ENCODE data around the gene ZNF268. TPM values are rescaled to one million over a fixed set of nuclear protein-coding genes. Genes with fewer than 3 reads are reported as not detected.
A peak's percentile ranks its signal among the peaks of the same experiment; 100 is the strongest.

ZNF268 gene
- polyA plus RNA-seq (ENCODE audit: insufficient read length in 4 of 4), result 10 to 100 TPM; 28.9 to 41.5 (median 37.3) TPM

DNA sequence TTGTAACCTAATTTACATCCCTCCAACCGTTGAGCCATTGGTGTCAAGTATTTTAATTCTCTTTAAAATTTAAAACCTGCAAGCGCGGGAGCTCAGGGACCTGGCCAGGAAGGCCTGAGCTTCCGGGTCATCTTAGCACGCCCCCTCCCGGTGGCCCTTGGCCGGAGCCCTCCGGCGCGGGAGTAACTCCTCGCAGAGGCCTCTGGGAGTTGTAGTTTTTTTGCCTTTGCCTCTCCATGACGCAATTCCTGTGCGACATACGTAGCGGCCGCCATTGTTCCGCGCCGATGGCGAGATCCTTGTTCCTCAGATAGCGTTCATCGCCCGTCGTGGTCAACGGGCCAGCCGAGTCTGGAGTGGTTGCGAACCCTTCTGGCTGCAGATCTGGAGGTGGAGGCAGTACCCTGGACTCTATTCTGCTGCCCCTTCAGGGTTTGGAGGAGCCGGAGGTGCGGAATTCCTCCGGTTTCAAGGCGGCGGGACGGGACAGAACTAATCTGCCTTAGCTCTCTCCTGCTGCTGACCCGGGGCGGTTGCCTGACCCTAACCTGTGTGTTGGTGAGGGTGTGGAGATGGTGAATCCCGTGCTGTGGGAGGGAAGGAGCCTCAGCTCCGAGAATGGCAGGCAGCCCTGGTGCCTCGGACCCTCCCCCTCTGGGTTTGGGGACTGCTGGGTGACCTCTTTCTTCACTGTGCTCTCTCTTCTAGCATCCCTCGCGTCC, at the start of gene ZNF268:
TSS of gene ZNF268 (plus strand) at position 258 of the 722 bp plus-strand sequence. CDS start 503 bp downstream, outside the sequence.
- DNase-seq (ENCODE audit: low read depth in 4 of 4, low spot score in 3 of 4), result peak; percentile 83 to 90 (median 86)

DNA sequence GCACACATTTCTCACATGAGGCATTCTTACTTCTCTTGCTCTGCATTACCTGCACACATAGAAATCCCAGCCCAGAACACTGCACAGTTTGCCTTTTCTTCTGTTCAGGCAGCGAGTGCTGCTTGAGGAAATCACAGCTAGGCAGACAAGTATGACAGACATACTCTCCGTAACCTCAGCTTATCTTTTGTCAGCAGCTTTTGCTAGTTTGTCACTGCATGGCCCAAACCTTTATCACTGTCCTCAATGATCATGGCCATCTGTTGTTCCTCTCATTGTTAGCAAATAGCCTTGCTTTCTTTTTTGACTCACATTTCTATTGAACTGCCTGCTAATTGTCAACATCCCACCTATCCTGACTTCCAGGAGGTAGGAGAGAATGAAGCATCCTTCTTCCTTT, 45.5 kb upstream of the ZNF268 start:
- DNase-seq (ENCODE audit: low read depth in 4 of 4, low spot score in 3 of 4), result no peak

DNA sequence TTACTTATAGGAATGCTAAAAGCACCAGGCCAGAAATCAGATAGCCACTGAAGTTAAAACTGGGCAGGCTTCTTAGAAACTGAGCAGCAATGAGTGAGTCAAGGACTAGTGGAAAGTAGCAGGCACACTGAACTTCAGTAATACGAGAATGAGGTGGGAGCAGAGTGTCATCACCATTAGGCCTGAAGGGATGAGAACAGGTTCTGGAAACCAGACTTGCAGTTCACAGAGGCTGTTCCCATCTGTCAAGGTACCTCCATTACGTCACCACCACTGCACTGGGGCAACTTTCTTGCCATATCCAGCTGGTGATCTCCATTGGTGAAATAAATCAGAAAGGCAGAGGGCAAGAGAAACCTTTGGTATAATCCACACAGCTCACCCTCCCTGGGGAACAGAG, 35.3 kb upstream of the ZNF268 start:
- DNase-seq (ENCODE audit: low read depth in 4 of 4, low spot score in 3 of 4), result no peak

DNA sequence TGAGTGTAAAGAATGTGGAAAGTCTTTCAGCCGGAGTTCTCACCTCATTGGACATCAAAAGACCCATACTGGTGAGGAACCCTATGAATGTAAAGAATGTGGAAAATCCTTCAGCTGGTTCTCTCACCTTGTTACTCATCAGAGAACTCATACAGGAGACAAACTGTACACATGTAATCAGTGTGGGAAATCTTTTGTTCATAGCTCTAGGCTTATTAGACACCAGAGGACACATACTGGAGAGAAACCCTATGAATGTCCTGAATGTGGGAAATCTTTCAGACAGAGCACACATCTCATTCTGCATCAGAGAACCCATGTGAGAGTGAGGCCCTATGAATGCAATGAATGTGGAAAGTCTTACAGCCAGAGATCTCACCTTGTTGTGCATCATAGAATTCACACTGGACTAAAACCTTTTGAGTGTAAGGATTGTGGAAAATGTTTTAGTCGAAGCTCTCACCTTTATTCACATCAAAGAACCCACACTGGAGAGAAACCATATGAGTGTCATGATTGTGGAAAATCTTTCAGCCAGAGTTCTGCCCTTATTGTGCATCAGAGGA, 25.1 kb upstream of the ZNF268 start:
- DNase-seq (ENCODE audit: low read depth in 4 of 4, low spot score in 3 of 4), result no peak

DNA sequence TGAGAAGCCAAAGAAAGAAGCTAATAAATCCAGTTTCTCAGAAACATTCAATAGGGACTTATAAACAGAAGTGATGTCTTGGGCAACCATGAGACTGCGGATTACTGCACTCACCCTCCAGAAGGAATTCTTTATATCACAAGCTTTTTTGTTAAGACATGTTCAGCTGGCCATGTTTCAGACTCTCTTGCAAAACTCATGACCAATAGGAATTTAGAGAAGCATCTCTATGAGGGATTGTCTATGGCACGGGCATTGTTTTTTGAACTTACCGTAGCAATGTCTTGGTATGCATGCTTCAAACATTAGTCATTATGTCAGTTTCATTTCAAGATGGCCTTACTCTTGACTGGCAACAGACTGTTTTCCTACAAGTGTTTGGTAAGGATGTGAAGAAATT, 15.5 kb upstream of the ZNF268 start:
- DNase-seq (ENCODE audit: low read depth in 4 of 4, low spot score in 3 of 4), result no peak

DNA sequence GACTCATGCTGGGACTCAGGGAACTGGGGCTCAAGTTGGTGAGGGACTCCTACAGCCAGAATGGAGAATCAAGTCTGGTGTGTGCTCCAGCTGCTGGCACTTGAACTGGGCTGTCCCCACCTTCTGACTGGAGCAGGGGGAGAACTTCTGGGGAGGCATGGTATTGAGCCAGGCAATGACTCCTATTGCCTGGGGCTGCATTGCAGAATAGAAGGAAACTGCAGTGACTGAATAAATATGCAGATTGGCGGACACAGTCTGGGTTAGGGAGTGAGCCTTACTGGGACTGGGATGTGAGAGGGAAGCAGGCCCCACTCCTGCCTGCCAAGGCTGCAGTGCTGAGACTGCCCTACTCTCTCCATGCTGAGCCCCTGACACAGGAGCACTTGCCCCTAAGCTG, 8.8 kb upstream of the ZNF268 start:
- no peak for DNase-seq (ENCODE audit: low read depth in 4 of 4, low spot score in 3 of 4)

DNA sequence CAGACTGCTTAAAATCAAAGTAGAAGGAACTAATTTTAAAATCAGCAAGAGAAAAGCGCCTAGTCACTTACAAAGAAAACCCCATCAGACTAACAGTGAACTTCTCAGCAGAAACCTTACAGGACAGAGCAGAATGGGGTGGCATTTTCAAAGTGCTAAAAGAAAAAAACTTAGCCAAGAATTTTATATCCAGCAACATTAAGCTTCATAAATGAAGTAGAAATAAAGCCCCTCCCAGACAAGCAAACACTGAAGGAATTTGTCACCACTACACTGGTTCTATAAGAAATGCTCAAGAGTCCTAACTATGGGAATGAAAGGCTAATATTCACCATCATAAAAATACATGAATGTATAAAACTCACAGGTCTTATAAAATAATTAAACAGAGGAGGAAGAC, 6.4 kb upstream of the ZNF268 start:
- no peak for DNase-seq (ENCODE audit: low read depth in 4 of 4, low spot score in 3 of 4)

DNA sequence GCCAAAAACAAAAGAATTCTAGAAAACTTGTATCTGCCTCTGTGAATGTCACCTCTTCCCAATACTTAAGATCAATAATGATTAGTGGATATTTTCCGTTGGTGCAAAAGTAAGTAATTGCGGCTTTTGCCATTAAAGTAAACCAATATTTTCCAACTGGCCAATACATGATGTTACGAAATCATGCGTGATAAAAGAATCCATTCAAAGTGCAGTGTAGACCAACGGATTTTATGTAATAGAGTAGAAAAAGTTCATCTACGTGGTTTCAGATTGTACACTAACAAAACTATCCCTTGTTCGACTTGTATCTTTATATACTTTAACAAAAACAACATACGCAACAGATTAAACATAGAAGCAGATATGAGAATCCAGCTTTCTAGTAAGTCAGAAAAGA, 626 bp upstream of the ZNF268 start:
- DNase-seq (ENCODE audit: low read depth in 4 of 4, low spot score in 3 of 4), result no peak

DNA sequence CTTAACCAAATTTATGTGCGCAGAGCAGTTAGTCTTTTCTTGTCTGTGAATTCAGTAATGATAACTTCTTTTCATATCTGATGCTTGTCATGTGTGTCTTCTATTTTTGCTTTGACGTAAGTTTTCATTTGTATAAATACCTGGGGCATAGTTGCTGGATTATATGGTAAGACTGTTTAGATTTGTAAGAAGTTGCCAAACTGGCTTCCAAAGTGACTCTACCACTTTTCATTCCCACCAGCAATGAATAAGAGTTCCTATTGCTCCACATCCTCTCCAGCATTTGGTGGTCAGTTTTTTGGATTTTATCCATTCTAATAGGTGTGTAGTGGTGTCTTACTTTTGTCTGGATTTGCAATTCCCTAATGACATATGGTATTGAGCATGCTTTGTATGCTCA, 8.9 kb downstream of the ZNF268 start:
- DNase-seq (ENCODE audit: low read depth in 4 of 4, low spot score in 3 of 4), result no peak

DNA sequence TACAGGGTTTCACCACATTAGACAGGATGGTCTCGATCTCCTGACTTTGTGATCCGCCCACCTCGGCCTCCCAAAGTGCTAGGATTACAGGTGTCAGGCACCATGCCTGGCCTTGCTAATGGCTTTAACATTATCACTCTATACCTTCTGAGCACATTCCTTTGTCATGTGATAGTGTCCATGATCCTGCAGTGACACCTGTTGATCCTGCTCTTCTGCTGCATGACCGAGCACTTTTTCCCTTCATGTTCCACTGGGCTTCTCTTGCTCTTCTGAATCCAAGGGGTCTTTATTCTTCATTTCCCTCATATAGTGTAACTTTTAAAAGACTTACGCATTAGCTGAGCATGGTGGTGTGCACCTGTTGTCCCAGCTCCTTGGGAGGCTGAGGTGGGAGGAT, 11.6 kb downstream of the ZNF268 start:
- no peak for DNase-seq (ENCODE audit: low read depth in 4 of 4, low spot score in 3 of 4)

DNA sequence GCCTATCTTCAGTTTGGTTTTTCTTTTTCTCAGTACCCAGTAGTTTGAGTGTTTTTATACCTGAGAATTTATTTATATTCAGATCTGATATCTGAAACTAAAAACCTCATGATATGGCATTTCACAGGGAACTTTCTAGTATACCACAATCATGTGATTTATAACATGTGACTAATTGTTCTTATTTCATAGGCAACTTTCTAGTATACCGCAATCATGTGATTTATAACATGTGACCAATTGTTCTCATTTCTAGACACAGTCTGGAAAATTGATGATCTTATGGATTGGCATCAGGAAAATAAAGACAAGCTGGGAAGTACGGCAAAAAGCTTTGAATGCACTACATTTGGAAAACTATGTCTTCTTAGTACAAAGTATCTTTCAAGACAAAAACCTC, 20.6 kb downstream of the ZNF268 start:
- DNase-seq (ENCODE audit: low read depth in 4 of 4, low spot score in 3 of 4), result no peak

DNA sequence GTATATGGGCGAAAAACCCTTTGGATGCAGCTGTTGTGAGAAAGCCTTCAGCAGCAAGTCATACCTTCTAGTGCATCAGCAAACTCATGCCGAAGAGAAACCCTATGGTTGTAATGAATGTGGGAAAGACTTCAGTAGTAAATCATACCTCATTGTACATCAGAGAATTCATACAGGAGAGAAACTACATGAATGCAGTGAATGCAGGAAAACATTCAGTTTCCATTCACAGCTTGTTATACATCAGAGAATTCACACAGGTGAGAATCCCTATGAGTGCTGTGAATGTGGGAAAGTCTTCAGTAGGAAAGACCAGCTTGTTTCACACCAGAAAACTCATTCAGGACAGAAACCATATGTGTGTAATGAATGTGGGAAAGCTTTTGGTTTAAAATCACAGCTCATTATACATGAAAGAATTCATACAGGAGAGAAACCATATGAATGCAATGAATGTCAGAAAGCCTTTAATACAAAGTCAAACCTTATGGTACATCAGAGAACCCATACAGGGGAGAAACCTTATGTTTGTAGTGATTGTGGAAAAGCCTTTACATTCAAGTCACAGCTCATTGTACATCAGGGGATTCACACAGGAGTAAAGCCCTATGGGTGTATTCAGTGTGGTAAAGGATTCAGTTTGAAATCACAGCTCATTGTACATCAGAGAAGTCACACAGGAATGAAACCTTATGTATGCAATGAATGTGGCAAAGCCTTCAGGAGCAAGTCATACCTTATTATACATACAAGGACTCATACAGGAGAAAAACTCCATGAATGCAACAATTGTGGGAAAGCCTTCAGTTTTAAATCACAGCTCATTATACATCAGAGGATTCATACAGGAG, 21.4 kb downstream of the ZNF268 start:
- no peak for DNase-seq (ENCODE audit: low read depth in 4 of 4, low spot score in 3 of 4)

DNA sequence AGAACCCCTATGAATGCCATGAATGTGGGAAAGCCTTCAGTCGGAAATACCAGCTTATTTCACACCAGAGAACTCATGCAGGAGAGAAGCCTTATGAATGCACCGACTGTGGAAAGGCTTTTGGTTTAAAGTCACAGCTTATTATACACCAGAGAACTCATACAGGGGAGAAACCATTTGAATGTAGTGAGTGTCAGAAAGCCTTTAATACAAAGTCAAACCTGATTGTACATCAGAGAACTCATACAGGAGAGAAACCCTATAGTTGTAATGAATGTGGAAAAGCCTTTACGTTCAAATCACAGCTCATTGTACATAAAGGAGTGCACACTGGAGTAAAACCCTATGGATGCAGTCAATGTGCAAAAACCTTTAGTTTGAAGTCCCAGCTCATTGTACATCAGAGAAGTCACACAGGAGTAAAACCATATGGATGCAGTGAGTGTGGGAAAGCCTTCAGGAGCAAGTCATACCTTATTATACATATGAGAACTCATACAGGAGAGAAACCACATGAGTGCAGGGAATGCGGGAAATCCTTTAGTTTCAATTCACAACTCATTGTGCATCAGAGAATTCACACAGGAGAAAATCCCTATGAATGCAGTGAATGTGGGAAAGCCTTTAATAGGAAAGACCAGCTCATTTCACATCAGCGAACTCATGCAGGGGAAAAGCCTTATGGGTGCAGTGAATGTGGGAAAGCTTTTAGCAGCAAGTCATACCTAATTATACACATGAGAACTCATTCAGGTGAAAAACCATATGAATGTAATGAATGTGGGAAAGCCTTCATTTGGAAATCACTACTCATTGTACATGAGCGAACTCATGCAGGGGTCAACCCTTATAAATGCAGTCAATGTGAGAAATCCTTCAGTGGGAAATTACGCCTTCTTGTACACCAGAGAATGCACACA, 22.3 kb downstream of the ZNF268 start:
- DNase-seq (ENCODE audit: low read depth in 4 of 4, low spot score in 3 of 4), result no peak

DNA sequence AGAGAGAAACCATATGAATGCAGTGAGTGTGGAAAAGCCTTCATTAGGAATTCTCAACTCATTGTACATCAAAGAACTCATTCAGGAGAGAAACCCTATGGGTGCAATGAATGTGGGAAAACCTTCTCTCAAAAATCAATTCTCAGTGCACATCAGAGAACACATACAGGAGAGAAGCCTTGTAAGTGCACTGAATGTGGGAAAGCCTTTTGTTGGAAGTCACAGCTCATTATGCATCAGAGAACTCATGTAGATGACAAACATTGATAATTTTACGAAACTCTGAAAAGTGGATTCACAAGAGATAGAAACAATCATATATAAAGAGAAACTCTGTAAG, 22.9 kb downstream of the ZNF268 start:
- DNase-seq (ENCODE audit: low read depth in 4 of 4, low spot score in 3 of 4), result no peak

DNA sequence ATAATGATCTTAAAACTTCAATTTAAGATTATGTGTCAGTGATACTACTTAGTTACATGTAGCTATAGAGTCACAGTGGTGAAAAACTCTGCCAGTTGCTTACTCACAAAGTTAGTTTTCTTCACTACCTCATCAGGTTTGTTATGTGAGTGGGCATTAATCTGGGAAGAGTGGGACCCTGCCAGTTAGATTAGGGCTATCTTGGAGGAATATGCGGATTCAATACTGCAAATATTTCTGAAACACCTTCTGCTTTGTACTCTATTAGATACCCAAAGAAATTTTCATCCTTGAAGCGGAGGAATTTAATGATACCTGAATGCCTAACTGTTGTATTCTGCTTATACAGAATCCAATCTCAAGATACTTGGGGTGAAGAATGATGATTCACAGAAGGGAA, 25.1 kb downstream of the ZNF268 start:
- DNase-seq (ENCODE audit: low read depth in 4 of 4, low spot score in 3 of 4), result no peak

DNA sequence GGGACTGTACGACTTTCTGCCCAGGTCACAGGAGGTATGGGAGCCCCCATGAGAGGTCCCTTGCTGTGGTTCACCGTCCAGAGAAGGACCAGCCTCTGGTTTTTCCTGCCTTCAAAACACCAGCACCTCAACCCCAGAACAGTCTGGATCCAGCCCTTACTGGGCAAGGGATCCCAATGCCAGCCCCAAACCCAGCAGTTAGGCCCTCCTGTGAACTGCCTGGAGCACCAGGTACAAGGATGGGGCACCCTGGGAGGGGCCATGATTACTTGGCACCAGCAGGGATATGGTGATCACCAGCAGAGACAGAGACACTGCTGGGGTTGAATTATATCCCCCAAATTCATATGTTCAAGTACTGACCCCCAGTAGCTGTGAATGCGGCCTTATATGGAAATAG, 34.4 kb downstream of the ZNF268 start:
- no peak for DNase-seq (ENCODE audit: low read depth in 4 of 4, low spot score in 3 of 4)

DNA sequence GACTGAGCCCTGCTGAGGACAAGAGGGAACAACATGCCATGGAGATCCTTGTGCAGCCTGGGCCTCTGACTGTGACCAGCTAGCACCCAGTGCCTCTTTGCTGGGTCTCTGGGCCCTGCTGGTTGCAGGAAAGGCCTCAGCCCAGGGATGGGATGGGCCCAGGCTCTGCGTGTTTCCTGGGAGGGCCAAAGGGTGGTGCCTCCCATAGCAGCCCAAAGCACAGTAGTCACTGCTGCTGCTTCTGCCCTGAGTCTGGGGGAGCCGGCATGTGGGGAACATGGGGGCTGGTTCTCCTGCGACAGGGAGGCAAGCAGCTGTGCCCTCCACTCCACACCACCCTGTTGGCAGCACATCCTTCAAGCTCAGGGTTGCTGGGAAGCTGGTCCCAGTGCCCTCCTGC, 35.9 kb downstream of the ZNF268 start:
- DNase-seq (ENCODE audit: low read depth in 4 of 4, low spot score in 3 of 4), result no peak

DNA sequence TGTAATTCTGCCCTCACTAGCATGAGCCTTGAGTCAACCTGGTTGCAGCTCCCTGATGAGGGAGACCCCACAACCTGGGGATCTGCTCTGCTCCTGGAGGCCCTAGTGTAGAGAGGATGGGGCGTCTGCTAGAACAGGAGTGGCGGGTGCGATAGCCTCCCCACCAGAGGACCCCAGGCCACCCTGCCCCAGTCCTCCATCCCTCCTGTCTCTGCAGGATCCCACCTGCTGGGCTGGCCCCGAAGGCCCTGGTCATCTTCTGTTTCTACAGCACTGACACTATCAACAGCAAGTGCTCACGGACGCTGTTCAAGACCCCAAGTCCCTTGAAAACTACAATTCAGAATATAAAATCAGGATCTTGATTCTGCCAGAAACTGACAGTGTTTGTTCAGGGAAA, 39.2 kb downstream of the ZNF268 start:
- DNase-seq (ENCODE audit: low read depth in 4 of 4, low spot score in 3 of 4), result no peak

DNA sequence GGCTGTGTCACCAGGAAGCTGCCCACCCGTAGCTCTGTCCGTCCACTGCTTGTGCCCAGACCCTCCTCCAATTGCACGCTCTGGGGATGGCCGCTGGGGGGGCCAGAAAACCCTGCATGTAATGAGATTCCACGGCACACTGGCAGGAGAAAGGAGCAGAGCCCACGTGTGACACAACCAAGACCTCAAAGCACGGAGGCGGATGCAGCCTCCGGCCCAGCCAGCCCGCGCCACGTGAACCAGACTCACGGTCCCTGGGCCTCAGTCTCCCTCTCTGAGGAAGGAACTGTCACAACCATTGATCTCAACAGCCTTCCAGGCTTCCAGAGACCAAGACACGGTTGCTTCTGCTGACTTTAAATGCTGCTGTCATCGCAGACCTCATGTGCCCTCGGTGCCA, 39.9 kb downstream of the ZNF268 start:
- no peak for DNase-seq (ENCODE audit: low read depth in 4 of 4, low spot score in 3 of 4)

DNA sequence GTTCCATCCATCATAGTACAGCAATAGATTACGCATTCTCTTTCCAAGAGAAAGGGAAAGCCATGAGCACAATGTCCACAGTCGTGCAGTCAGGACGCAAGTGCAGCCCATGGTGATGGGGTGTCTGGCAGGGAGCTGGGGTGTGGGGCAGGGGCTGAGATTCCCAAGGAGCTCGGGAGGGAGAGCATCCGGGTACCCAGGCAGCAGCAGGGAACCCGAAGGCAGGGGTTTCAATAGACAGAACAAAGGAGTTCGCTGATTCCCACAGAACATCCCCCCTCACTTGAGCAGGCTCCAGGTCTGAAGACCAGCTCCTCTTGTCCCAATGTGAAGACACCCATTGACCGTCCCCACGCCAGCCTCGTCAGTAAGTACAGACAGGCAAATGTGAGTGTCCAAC, 40.9 kb downstream of the ZNF268 start:
- no peak for DNase-seq (ENCODE audit: low read depth in 4 of 4, low spot score in 3 of 4)

DNA sequence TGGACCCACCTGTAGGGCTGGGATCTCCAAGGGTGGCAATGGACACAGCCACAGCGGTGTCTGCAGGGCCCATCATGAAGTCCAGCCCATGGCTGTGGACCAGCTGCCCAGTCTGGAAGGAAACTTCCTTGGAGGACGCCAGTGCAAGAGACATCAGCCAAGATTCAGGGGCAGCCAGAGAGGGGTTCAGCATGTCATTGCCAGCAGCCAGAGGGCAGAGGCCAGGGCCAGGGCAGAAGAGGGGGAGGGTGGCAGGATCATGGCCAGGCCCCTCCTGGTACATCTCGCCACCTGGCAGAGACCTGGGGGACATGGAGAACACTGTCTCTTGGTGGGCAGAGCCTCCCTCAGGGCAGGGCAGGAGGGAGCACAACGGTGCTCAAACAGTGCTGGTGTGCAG, 44.2 kb downstream of the ZNF268 start:
- no peak for DNase-seq (ENCODE audit: low read depth in 4 of 4, low spot score in 3 of 4)
